GM13976 (cell line): ENCODE data around the gene DOHH.
A peak's percentile ranks its signal among the peaks of the same experiment; 100 is the strongest.

ENCODE experiments used
- DNase-seq: peaks from one replicate; pipeline ENCODE4 v3.0.0; 2012; ENCODE audit warnings: low spot score
- CTCF ChIP-seq: IDR thresholded peaks from 2 replicates; pipeline ENCODE4 v1.5.1; 2012; ENCODE audit warnings: borderline replicate concordance, mild to moderate bottlenecking; ENCODE audit not compliant: insufficient read depth; ENCODE audit errors: extremely low read depth, missing control alignments, control extremely low read depth
- in situ Hi-C: fragments of 300-500 bp; cut with MboI; formaldehyde crosslinking; loops from one replicate; pipeline ENCODE4 v1.12.0; 2022; ENCODE audit warnings: low sequenced_read_pairs, mixed read lengths, inconsistent platforms; ENCODE audit not compliant: unreplicated experiment

Gene DOHH

GRCh38 chr19:3501780-3502179, 1.3 kb upstream of the DOHH start:
- no peak for TF ChIP-seq CTCF
- no peak for DNase-seq
- in situ Hi-C loops: no loop called here

GRCh38 chr19:3499738-3500428, 591 bp downstream of the DOHH start:
- TF ChIP-seq CTCF: no peak
- in situ Hi-C loops: no loop called here
- no peak for DNase-seq

GRCh38 chr19:3497757-3498520, 2.5 kb downstream of the DOHH start:
- TF ChIP-seq CTCF: no peak
- no peak for DNase-seq
- in situ Hi-C loops: no loop called here

- no peak for TF ChIP-seq CTCF
These were observed 3.8 kb downstream of the DOHH start for GRCh38 chr19:3496392-3497273.

GRCh38 chr19:3494559-3494958, 5.9 kb downstream of the DOHH start:
- TF ChIP-seq CTCF: no peak
- in situ Hi-C loops: no loop called here
- no peak for DNase-seq

More at GRCh38 chr19:3496392-3497273, 3.8 kb downstream of the DOHH start:
- no peak for DNase-seq
- in situ Hi-C loops: no loop called here

GRCh38 chr19:3494051-3494450, 6.4 kb downstream of the DOHH start:
- peak; percentile 65 for DNase-seq
- in situ Hi-C loops: no loop called here
- no peak for TF ChIP-seq CTCF
